Central memory CD8-positive, alpha-beta T cell (primary cell): ENCODE data around the gene JOSD2.
A peak's percentile ranks its signal among the peaks of the same experiment; 100 is the strongest.

Experiments used
- ATAC-seq: fragments of 150-1000 bp; cut with Tn5 transposase; replicated peaks from 2 replicates; pipeline ENCODE4 v1.10.0; 2022; ENCODE audit warnings: mild to moderate bottlenecking, moderate FRiP score, moderate number of reproducible peaks; ENCODE audit not compliant: poor library complexity, severe bottlenecking; ENCODE audit errors: extremely low read depth
- DNase-seq, 2 donors: peaks; one replicate each; pipeline ENCODE4 v3.0.0; 2021; ENCODE audit warnings: low spot score in 2 of 2
- H3K27ac Mint-ChIP-seq: one replicate; pipeline ENCODE4 v1.8.0; 2022; ENCODE audit warnings: low read depth, mild to moderate bottlenecking, moderate library complexity, mixed read lengths
- H3K27me3 Mint-ChIP-seq: one replicate; pipeline ENCODE4 v1.8.0; 2022; ENCODE audit warnings: mixed read lengths
- H3K36me3 Mint-ChIP-seq: one replicate; pipeline ENCODE4 v1.8.0; 2022; ENCODE audit warnings: mild to moderate bottlenecking, moderate library complexity, mixed read lengths; ENCODE audit not compliant: insufficient read depth
- H3K4me1 Mint-ChIP-seq: one replicate; pipeline ENCODE4 v1.8.0; 2022; ENCODE audit warnings: mixed read lengths
- H3K4me3 Mint-ChIP-seq: one replicate; pipeline ENCODE4 v1.8.0; 2022; ENCODE audit warnings: mild to moderate bottlenecking, moderate library complexity, mixed read lengths
- H3K9me3 Mint-ChIP-seq: one replicate; pipeline ENCODE4 v1.8.0; 2022; ENCODE audit warnings: mixed read lengths

Gene JOSD2

GRCh38 chr19:50511069-50511822, at the start of gene JOSD2:
JOSD2 (minus strand) TSS chr19:50511191; CDS start chr19:50510431, 760 bp downstream.
- Mint-ChIP-seq H3K4me3 (peak within 1 kb of the TSS; percentile 77), H3K27me3 (no peaks in the 10 kb centered on the region), H3K27ac (peak within 1 kb of the TSS; percentile 96), H3K4me1 (peaks cover 40% of the 10 kb centered on the region), H3K36me3 (peaks cover 14% of the 10 kb centered on the region), H3K9me3 (no peaks in the 10 kb centered on the region)
- DNase-seq, result peak; percentile 84 to 95
- peak; percentile 96 for ATAC-seq

GRCh38 chr19:50559636-50560035, 48.6 kb upstream of the JOSD2 start:
- H3K4me3 Mint-ChIP-seq, result no peak overlapping the region
- no peak overlapping the region for H3K27ac Mint-ChIP-seq
- no peak for DNase-seq
- peaks cover 14% of the 10 kb centered on the region for H3K4me1 Mint-ChIP-seq
- no peaks in the 10 kb centered on the region for H3K9me3 Mint-ChIP-seq
- H3K27me3 Mint-ChIP-seq, result peaks cover 84% of the 10 kb centered on the region
- no peaks in the 10 kb centered on the region for H3K36me3 Mint-ChIP-seq
- no peak for ATAC-seq

DNA sequence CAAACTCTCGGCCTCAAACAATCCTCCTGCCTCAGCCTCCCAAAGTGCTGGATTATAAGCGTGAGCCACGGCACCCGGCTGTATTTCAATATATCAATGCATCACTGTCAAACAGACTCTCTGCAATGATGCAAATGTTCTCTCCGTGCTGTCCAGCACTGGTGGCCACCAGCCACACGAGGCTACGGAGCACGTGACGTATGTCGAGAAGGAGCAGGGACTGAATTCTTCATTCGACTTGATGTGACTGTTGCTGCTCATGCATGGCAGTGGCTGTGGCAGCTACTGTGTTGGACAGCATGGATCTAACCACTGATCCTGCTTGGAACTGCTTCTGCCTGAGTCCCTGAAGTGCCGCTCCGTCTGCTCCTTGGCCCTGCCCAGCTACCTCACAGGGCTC, 47.5 kb upstream of the JOSD2 start:
- Mint-ChIP-seq H3K27me3 (peaks cover 84% of the 10 kb centered on the region), H3K4me1 (peaks cover 14% of the 10 kb centered on the region), H3K27ac (no peak overlapping the region), H3K9me3 (no peaks in the 10 kb centered on the region), H3K36me3 (no peaks in the 10 kb centered on the region), H3K4me3 (no peak overlapping the region)
- ATAC-seq (no peak), DNase-seq (no peak)

GRCh38 chr19:50558039-50558438, 47.0 kb upstream of the JOSD2 start:
- Mint-ChIP-seq H3K4me3 (no peak overlapping the region), H3K36me3 (no peaks in the 10 kb centered on the region), H3K27me3 (peaks cover 84% of the 10 kb centered on the region), H3K9me3 (no peaks in the 10 kb centered on the region), H3K4me1 (peaks cover 14% of the 10 kb centered on the region), H3K27ac (no peak overlapping the region)
- ATAC-seq (no peak), DNase-seq (no peak)

DNA sequence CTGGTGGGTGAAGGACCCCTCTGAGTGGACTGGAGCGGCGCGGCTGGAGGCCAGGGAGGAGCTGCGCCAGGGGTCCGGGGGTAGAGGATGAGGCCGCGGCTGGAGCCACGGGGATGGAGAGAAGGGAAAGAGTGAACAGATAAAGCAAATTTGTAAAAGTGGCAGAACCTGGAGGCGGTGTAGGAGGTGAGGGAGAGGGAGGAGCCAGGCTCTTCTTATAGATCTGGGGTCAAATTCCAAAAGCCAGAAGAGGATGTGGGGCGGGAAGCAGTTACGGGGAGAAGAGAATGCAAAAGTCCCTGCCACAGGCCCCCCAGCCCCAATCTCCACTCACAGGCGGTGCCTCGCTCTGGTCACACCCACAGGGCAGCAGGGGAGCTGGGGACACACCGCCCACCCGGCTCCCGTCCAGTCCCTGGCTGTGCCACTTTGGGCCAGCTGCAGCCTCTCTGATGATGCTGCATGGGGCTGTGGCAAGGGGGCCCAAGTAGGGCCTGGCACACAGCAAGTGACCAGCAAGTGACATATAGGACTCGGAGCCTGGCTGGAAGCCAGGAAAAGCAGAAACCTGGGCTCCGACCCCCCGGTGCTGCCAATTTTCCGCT, 46.1 kb upstream of the JOSD2 start:
- H3K4me3 Mint-ChIP-seq, result no peak overlapping the region
- no peaks in the 10 kb centered on the region for H3K36me3 Mint-ChIP-seq
- peaks cover 84% of the 10 kb centered on the region for H3K27me3 Mint-ChIP-seq
- H3K9me3 Mint-ChIP-seq, result no peaks in the 10 kb centered on the region
- H3K4me1 Mint-ChIP-seq, result peaks cover 14% of the 10 kb centered on the region
- no peak for ATAC-seq
- no peak overlapping the region for H3K27ac Mint-ChIP-seq
- DNase-seq, result no peak

GRCh38 chr19:50556282-50557008, 45.5 kb upstream of the JOSD2 start:
- Mint-ChIP-seq H3K4me1 (peaks cover 14% of the 10 kb centered on the region), H3K4me3 (peak overlapping the region; percentile 80), H3K27me3 (peaks cover 87% of the 10 kb centered on the region), H3K36me3 (no peaks in the 10 kb centered on the region), H3K27ac (no peak overlapping the region), H3K9me3 (no peaks in the 10 kb centered on the region)
- ATAC-seq (no peak), DNase-seq (peak; percentile 46 to 65)

DNA sequence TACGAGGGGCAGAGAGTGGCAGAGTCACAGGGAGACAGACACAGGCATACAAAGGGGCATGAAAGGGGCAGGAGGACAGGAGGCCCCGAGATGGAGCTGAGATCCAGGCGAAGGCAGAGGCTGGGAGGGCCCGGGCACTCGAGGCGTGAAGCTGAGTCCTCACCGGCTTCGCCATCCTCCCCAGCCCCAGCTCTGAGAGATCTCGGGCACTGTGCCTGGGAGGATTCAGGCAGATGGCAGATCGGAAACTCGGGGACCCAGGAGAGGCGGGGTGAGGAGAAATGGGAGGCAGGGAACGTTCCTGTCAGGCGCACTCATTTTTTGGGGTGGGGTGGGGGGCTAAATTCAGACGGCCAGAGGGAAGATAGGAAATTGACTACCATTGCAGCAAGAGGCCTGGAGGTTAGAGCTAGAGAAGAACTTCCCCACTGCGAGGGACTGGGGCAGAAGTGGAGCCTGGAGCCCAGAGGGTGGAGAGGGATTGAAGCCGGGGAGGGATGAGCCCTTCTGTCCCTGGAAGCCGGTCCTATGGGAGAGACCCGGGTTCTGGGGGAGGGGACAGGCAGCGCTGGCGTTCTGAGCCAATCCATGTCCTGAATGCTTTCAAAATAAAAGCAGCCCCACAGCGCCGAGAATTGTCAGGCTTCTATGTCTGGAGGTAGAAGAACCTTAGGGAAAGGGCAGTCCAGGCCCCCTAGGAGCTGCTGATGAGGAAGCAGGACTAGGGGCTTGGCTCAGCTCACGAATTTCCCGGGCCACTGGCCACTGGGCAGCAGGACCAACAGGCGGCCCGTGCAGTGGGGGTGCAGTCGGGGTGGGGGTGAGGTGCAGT, 44.7 kb upstream of the JOSD2 start:
- Mint-ChIP-seq H3K4me1 (peaks cover 14% of the 10 kb centered on the region), H3K27me3 (peaks cover 94% of the 10 kb centered on the region), H3K9me3 (no peaks in the 10 kb centered on the region), H3K36me3 (no peaks in the 10 kb centered on the region), H3K4me3 (peak overlapping the region; percentile 80), H3K27ac (no peak overlapping the region)
- DNase-seq (no peak), ATAC-seq (no peak)

- no peak for DNase-seq
- Mint-ChIP-seq H3K27ac (no peak overlapping the region), H3K9me3 (no peaks in the 10 kb centered on the region), H3K27me3 (peaks cover 99% of the 10 kb centered on the region), H3K4me1 (peaks cover 14% of the 10 kb centered on the region), H3K4me3 (peak overlapping the region; percentile 80), H3K36me3 (no peaks in the 10 kb centered on the region)
- ATAC-seq, result no peak
Observed at GRCh38 chr19:50555033-50555432, 44.0 kb upstream of the JOSD2 start.

DNA sequence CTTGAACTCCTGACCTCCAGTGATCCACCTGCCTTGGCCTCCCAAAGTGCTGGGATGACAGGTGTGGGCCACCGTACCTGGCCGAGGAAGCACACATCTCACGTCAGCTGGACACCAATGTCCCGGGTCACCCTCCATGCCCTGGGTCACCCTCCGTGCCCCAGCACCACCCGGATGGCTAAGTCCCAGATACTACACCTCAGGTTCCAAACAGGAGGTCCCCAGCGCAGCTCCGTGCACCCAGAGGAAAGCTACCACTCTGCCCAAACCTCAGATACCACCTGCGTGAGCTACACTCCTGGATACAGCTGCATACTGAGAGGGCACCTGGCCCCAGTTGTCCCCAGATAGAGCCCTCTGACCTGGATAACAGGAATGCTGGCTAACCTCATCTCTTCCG, 43.2 kb upstream of the JOSD2 start:
- Mint-ChIP-seq H3K4me3 (no peak overlapping the region), H3K4me1 (peaks cover 14% of the 10 kb centered on the region), H3K27me3 (peaks cover 99% of the 10 kb centered on the region), H3K27ac (no peak overlapping the region), H3K36me3 (no peaks in the 10 kb centered on the region), H3K9me3 (no peaks in the 10 kb centered on the region)
- DNase-seq (no peak), ATAC-seq (no peak)

DNA sequence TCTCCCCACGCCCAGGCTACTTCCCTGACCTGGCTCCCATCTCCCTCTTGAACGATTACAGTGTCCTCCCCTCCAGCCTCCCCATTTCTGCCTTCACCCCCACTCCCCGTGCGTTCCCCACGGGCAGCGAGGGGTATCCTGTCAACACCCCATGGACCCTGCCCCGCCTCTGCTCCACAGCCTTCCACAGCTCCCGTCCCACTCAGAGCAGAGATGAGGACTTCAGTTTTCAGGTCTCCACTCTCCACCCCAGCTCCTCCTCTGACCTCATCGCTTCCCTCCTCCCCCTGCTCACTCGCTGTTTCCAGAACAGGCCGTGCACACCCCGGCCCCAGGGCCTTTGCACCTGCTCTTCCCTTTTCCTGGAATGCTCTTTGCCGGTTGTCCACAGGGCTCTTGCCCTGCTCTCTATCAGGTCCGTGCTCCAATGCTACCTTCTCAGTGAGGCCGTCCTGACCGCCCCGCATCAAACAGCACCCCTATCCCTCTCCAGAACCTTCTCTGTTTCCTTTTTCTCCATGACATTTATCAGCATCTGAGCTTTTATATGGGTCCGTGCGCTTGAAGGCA, 42.2 kb upstream of the JOSD2 start:
- Mint-ChIP-seq H3K4me1 (peaks cover 14% of the 10 kb centered on the region), H3K27me3 (peaks cover 92% of the 10 kb centered on the region), H3K27ac (no peak overlapping the region), H3K36me3 (no peaks in the 10 kb centered on the region), H3K4me3 (no peak overlapping the region), H3K9me3 (no peaks in the 10 kb centered on the region)
- ATAC-seq, result no peak
- no peak for DNase-seq

GRCh38 chr19:50552540-50552939, 41.5 kb upstream of the JOSD2 start:
- no peak overlapping the region for H3K27ac Mint-ChIP-seq

DNA sequence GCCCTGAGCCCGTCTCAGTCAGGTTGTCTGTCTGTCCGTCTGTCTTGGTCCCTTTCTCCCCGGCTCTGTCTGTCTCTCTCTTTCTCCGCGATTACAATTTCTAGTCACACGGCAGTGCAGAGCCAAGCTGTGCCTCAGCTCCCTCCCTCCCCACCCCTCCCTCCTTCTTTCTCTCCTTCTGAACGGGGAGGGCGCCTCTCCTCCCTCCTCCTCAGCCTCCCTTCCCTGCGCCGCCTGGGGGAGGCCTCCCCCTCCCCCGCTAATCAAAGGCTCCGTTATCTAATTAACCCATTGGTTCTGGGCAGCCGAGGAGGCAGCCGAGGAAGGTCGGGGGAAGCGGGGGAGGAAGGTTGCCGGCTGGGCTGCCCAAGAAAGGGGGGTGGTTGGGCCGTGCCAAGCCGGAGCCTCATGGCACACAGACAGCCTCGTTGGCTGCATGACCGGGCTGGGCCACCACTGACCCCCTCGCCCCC, 40.8 kb upstream of the JOSD2 start:
- H3K27me3 Mint-ChIP-seq, result peaks cover 88% of the 10 kb centered on the region
- H3K9me3 Mint-ChIP-seq, result no peaks in the 10 kb centered on the region
- peaks cover 14% of the 10 kb centered on the region for H3K4me1 Mint-ChIP-seq
- ATAC-seq (no peak), DNase-seq (no peak)
- H3K36me3 Mint-ChIP-seq, result no peaks in the 10 kb centered on the region
- no peak overlapping the region for H3K27ac Mint-ChIP-seq
- no peak overlapping the region for H3K4me3 Mint-ChIP-seq

More at GRCh38 chr19:50552540-50552939, 41.5 kb upstream of the JOSD2 start:
- no peaks in the 10 kb centered on the region for H3K9me3 Mint-ChIP-seq
- H3K36me3 Mint-ChIP-seq, result no peaks in the 10 kb centered on the region
- no peak for ATAC-seq
- H3K4me1 Mint-ChIP-seq, result peaks cover 14% of the 10 kb centered on the region
- no peak for DNase-seq
- H3K4me3 Mint-ChIP-seq, result no peak overlapping the region
- H3K27me3 Mint-ChIP-seq, result peaks cover 88% of the 10 kb centered on the region
